ENCODE measurements around the gene COL5A1.
"Not testable (repeated sequence)": the region's sequence is repeated elsewhere in the genome, so short reads cannot be mapped to it uniquely, and the experiment has no call there.

GRCh38 chr9:134644401-134644724 lies 2.8 kb downstream of the COL5A1 start:
- not testable (repeated sequence) for TF ChIP-seq CTCF, POLR2AphosphoS5, POLR2A (IDR thresholded peaks at IDR 0.05)

Measured in upper lobe of left lung (tissue), 4 donors.